Activated B cell treated with CpG ODN at 0.5 μM for 24 hours (primary cell): Measurements from ENCODE around the gene PRKAB1. TPM values are rescaled to one million over a fixed set of nuclear protein-coding genes. Genes with fewer than 3 reads are reported as not detected.

ENCODE experiments used
- ATAC-seq: fragments of 200-7000 bp; cut with Tn5 transposase; one replicate; pipeline ENCODE4 v1.10.0; 2021; ENCODE audit warnings: low read depth, mild to moderate bottlenecking, moderate library complexity
- CTCF ChIA-PET: fragments of 350-600 bp; sonication (Branson Sonifier 250); formaldehyde crosslinking; loops from one replicate; lab custom pipeline; 2021; ENCODE audit warnings: antibody characterized with exemption; lab: Charles Lee
- POLR2A ChIA-PET: fragments of 350-600 bp; sonication (Branson Sonifier 250); formaldehyde crosslinking; loops from one replicate; lab custom pipeline; 2021; ENCODE audit warnings: antibody characterized with exemption; lab: Charles Lee
- DNase-seq: peaks from one replicate; pipeline ENCODE4 v3.0.0; 2022
- H3K27ac Mint-ChIP-seq: one replicate; pipeline ENCODE4 v1.8.0; 2020; ENCODE audit warnings: mixed read lengths
- H3K27me3 Mint-ChIP-seq: one replicate; pipeline ENCODE4 v1.8.0; 2021; ENCODE audit warnings: mixed read lengths
- H3K36me3 Mint-ChIP-seq: one replicate; pipeline ENCODE4 v1.8.0; 2021; ENCODE audit warnings: low read depth, mixed read lengths
- H3K4me1 Mint-ChIP-seq: one replicate; pipeline ENCODE4 v1.8.0; 2021; ENCODE audit warnings: mixed read lengths
- H3K4me3 Mint-ChIP-seq: one replicate; pipeline ENCODE4 v1.8.0; 2020; ENCODE audit warnings: mild to moderate bottlenecking, mixed read lengths
- H3K9me3 Mint-ChIP-seq: one replicate; pipeline ENCODE4 v1.8.0; 2020; ENCODE audit warnings: mixed read lengths
- intact Hi-C: fragments of 100-400 bp; cut with micrococcal nuclease; formaldehyde crosslinking; loops from one replicate; pipeline ENCODE4 v1.15.1; 2024
- total RNA-seq: library from RNA; stranded (reverse); gene quantifications from 2 replicates; pipeline ENCODE4 v1.2.3, GENCODE V29; 2022
- TF ChIP-seq, protein P1 (sequence below): fragments of 200-600 bp; IDR thresholded peaks from one replicate; pipeline ENCODE4 v1.8.0; 2022; ENCODE audit warnings: antibody characterized with exemption, mild to moderate bottlenecking

The PRKAB1 gene
- total RNA-seq, 1 donor from 2014 or later, result 49.1 TPM

DNA sequence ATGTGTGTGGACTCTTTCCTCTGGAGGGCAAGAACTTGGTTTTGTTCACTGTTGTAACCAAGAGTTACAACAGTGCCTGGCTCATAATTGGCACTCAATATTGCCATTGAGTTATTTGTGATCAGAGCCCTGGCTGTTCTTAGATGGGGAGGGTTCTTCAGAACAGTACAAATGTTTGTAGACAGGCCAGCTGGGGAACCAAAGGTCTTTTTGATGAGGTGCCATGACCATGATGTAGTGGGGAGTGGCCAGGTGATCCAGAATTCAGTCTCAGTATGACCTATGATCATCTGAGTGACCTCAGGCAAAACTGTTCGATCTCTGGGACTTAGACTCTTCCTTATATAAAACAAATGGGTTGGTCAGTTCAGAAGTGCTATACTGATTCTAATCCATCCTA is 3.3 kb upstream of the PRKAB1 start:
- no peaks in the 10 kb centered on the region for H3K9me3 Mint-ChIP-seq
- H3K4me3 Mint-ChIP-seq, result no peak overlapping the region
- no peak for DNase-seq
- intact Hi-C loops, result loop anchor here (5.0 kb wide), 2 partner anchors 118 to 423 kb away; no protein-coding TSS in a partner anchor
- POLR2A ChIA-PET, result no interaction called here
- TF ChIP-seq, protein P1, sequence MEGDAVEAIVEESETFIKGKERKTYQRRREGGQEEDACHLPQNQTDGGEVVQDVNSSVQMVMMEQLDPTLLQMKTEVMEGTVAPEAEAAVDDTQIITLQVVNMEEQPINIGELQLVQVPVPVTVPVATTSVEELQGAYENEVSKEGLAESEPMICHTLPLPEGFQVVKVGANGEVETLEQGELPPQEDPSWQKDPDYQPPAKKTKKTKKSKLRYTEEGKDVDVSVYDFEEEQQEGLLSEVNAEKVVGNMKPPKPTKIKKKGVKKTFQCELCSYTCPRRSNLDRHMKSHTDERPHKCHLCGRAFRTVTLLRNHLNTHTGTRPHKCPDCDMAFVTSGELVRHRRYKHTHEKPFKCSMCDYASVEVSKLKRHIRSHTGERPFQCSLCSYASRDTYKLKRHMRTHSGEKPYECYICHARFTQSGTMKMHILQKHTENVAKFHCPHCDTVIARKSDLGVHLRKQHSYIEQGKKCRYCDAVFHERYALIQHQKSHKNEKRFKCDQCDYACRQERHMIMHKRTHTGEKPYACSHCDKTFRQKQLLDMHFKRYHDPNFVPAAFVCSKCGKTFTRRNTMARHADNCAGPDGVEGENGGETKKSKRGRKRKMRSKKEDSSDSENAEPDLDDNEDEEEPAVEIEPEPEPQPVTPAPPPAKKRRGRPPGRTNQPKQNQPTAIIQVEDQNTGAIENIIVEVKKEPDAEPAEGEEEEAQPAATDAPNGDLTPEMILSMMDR, result no peak
- peaks cover 4% of the 10 kb centered on the region for H3K36me3 Mint-ChIP-seq
- no peaks in the 10 kb centered on the region for H3K27me3 Mint-ChIP-seq
- CTCF ChIA-PET, result interaction anchor here (1.2 kb wide), 1 partner anchor 118 kb away, joined by 3 read pairs; no protein-coding TSS in a partner anchor
- no peak for ATAC-seq
- H3K27ac Mint-ChIP-seq, result no peak overlapping the region
- H3K4me1 Mint-ChIP-seq, result peaks cover 37% of the 10 kb centered on the region

DNA sequence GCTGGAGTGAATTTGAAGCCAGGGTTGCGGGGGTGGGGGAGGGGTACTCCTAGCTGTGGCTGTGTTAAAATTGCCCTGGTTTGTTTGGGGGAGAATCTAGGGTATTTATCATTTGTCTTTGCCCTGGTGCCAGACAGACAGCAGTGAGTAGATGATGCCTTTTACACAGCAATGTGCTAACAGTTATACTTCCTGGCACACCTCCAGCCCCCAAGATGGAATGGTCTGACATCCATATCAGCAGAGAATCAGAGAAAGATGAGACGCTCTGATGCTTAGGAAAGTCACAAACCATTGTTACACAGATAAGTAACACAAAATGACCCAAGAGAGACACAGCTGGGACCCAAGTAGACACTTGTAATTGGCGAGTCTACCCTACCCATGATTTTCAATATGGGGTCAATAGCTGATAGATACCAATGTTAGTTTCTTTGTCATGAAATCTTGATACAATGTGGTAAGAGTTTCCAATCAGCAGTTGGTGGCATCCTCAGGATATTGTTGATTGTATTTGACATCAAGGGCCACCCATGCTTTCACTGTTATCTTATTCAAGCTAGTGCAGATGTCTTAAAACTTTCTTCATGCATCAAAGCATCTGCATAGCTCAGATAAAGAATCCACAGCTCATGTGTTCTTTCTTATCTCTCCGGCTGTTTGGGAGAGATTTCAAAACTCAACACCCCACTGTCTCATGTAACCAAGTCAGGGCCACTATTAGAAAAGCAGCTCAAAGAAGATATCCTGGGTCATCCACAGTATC is 2.6 kb upstream of the PRKAB1 start:
- Mint-ChIP-seq H3K27me3 (no peaks in the 10 kb centered on the region), H3K4me1 (peaks cover 42% of the 10 kb centered on the region), H3K4me3 (no peak overlapping the region), H3K27ac (peak overlapping the region; percentile 50), H3K36me3 (peaks cover 8% of the 10 kb centered on the region), H3K9me3 (no peaks in the 10 kb centered on the region)
- ATAC-seq (no peak), DNase-seq (no peak)
- CTCF ChIA-PET, result interaction anchor here (1.2 kb wide), 1 partner anchor 118 kb away, joined by 3 read pairs; no protein-coding TSS in a partner anchor
- intact Hi-C loops, result loop anchor here (5.0 kb wide), 2 partner anchors 117 to 422 kb away; no protein-coding TSS in a partner anchor
- POLR2A ChIA-PET, result interaction anchor here (0.6 to 4.4 kb wide), 4 partner anchors 17 to 1292 kb away, joined by 3 to 43 read pairs (median 4); no protein-coding TSS in a partner anchor
- TF ChIP-seq, protein P1, result no peak

DNA sequence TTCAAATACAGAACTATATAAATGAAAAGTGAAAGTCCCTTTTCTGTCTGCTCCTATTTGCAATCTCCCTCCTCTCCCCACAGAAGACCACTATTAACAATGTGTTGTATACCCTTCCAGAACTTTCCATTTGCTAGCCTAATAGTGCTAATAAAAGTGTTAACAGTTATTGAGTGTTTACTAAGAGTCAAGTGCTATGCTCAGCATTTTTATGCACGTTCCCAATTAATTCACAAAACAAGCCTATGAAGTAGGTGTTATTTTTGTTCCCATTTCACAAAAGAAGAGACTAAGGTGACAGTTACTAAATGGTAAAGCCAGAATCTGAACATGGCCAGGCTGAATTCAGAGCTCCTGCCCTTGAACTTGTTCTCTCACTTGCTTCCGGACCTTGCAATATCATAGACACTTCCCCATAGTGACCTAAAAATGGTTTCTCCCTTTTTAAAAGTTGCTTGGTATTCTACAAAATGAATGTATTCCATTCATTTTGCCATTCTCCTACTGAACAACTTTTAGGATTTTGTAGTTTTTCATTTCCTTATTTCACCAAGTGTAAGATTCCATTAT is 1.6 kb upstream of the PRKAB1 start:
- ChIA-PET POLR2A (interaction anchor here (0.6 to 4.4 kb wide), 4 partner anchors 16 to 1759 kb away, joined by 3 to 43 read pairs (median 3); no protein-coding TSS in a partner anchor), CTCF (no interaction called here)
- TF ChIP-seq, protein P1, result no peak
- H3K9me3 Mint-ChIP-seq, result no peaks in the 10 kb centered on the region
- peak overlapping the region; percentile 90 for H3K4me3 Mint-ChIP-seq
- ATAC-seq (no peak), DNase-seq (no peak)
- intact Hi-C loops, result loop anchor here (2.0 to 5.0 kb wide), 5 partner anchors 116 to 1650 kb away; partner anchors contain the start of genes CIT and RFC5
- peaks cover 51% of the 10 kb centered on the region for H3K4me1 Mint-ChIP-seq
- no peaks in the 10 kb centered on the region for H3K27me3 Mint-ChIP-seq
- peak overlapping the region; percentile 92 for H3K27ac Mint-ChIP-seq
- peaks cover 18% of the 10 kb centered on the region for H3K36me3 Mint-ChIP-seq

DNA sequence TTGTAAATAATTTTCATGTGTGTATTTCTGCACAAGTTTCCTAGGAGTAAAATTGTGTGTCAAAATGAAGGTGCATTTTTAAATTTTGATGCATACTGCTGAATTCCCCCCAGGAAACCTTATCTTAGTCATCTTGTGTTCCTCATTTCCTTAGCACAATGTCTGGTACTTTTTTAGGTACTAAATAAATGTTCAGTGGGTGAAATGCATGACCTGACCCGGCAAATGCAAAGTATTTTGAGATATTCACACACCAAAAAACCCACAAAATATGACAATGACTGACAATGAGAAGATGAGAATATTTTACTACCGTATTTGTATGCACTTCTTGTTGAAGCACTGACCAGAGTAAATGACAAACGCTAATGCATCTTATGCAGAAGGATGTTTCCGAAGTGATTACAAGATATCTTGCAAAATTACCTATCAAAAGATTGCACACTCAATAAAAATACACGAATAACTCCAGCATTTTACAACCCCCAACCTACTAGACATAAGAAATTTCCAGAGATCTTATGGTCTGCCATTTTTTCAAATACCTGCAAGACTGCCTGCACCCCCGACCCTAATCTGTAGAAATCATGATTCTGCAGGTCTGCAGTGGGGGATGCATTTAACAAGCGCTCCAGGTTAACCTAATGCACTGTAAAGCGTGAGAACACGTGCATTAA is 895 bp upstream of the PRKAB1 start:
- H3K27ac Mint-ChIP-seq, result peak overlapping the region; percentile 92
- ATAC-seq (peak; percentile 6), DNase-seq (no peak)
- intact Hi-C loops, result loop anchor here (1.0 to 5.0 kb wide), 8 partner anchors 8 to 1650 kb away; partner anchors contain the start of genes BICDL1, CIT and RFC5
- H3K36me3 Mint-ChIP-seq, result peaks cover 24% of the 10 kb centered on the region
- H3K9me3 Mint-ChIP-seq, result no peaks in the 10 kb centered on the region
- peaks cover 54% of the 10 kb centered on the region for H3K4me1 Mint-ChIP-seq
- TF ChIP-seq, protein P1, result no peak
- ChIA-PET CTCF (interaction anchor here (0.6 to 2.1 kb wide), 5 partner anchors 9 to 221 kb away, joined by 3 to 19 read pairs (median 4); no protein-coding TSS in a partner anchor), POLR2A (interaction anchor here (0.7 to 4.4 kb wide), 6 partner anchors 11 to 1758 kb away, joined by 3 to 43 read pairs (median 4); partner anchors contain the start of gene SUDS3)
- no peaks in the 10 kb centered on the region for H3K27me3 Mint-ChIP-seq
- peak overlapping the region; percentile 90 for H3K4me3 Mint-ChIP-seq
